Measurements from ENCODE around the gene MTRF1L. TPM values are rescaled to one million over a fixed set of nuclear protein-coding genes. Genes with fewer than 3 reads are reported as not detected.

The MTRF1L gene
- total RNA-seq, 1 experiment from 2014 or later = 17.4 TPM

Small RNAs within 50 kb of the gene (small RNA-seq; reads per million reads assigned to genes)
- not detected for gene AL080276.1

Other genes with a start within 250 kb of the MTRF1L start
- 10.5 and 15.6 TPM in 2 replicates for gene FBXO5, start 19.7 kb downstream of the MTRF1L start, total RNA-seq (2014; rRNA removed; shearing (Covaris generic); ENCODE audit: low replicate concordance)
- 0.04 TPM in 1 of 2 replicates, not detected in the other for gene RGS17, start 128.6 kb upstream of the MTRF1L start, total RNA-seq (2014; rRNA removed; shearing (Covaris generic); ENCODE audit: low replicate concordance)